ENCODE data around the gene EXOSC9. TPM values are rescaled to one million over a fixed set of nuclear protein-coding genes. Genes with fewer than 3 reads are reported as not detected.

The EXOSC9 gene
- total RNA-seq, 1 donor from 2014 or later: 38.4 TPM

GRCh38 chr4:121801715-121802075 is 572 bp downstream of the EXOSC9 start:
- Mint-ChIP-seq H3K27ac (peak overlapping the region; percentile 94), H3K36me3 (peaks cover 12% of the 10 kb centered on the region), H3K27me3 (peaks cover 4% of the 10 kb centered on the region), H3K4me3 (peak overlapping the region; percentile 91), H3K9me3 (no peaks in the 10 kb centered on the region), H3K4me1 (ENCODE audit: unreplicated experiment) (peaks cover 21% of the 10 kb centered on the region)
- TF ChIP-seq, protein P1, sequence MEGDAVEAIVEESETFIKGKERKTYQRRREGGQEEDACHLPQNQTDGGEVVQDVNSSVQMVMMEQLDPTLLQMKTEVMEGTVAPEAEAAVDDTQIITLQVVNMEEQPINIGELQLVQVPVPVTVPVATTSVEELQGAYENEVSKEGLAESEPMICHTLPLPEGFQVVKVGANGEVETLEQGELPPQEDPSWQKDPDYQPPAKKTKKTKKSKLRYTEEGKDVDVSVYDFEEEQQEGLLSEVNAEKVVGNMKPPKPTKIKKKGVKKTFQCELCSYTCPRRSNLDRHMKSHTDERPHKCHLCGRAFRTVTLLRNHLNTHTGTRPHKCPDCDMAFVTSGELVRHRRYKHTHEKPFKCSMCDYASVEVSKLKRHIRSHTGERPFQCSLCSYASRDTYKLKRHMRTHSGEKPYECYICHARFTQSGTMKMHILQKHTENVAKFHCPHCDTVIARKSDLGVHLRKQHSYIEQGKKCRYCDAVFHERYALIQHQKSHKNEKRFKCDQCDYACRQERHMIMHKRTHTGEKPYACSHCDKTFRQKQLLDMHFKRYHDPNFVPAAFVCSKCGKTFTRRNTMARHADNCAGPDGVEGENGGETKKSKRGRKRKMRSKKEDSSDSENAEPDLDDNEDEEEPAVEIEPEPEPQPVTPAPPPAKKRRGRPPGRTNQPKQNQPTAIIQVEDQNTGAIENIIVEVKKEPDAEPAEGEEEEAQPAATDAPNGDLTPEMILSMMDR (conservative IDR thresholded peaks at IDR 0.05): no peak
- DNase-seq (ENCODE audit: extremely low spot score, unreplicated experiment): no peak

DNA sequence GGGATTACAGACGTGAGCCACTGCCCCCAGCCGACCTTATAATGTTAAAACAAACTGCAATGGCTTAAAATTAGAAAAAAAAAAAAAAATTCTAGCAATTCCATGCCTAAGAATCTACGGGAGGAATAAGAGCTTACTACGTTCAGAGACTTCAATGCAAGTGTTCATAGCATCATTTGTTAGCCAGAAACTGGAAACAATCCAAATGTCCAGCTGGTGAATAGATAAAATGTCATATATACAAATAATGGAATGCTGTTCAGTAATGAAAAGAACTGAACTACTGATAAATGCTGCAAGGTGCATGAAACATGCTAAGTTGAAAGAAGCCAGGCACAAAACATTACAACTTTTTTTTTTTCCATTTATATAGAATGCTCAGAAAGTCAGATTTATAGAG is 5.3 kb downstream of the EXOSC9 start:
- peaks cover 13% of the 10 kb centered on the region for H3K4me1 Mint-ChIP-seq (ENCODE audit: unreplicated experiment)
- H3K36me3 Mint-ChIP-seq: peaks cover 18% of the 10 kb centered on the region

GRCh38 chr4:121811122-121811521 is 10.0 kb downstream of the EXOSC9 start:
- TF ChIP-seq, protein P1 (conservative IDR thresholded peaks at IDR 0.05): no peak
- H3K9me3 Mint-ChIP-seq: no peaks in the 10 kb centered on the region
- H3K27me3 Mint-ChIP-seq: no peaks in the 10 kb centered on the region
- DNase-seq (ENCODE audit: extremely low spot score, unreplicated experiment): no peak
- peaks cover 15% of the 10 kb centered on the region for H3K36me3 Mint-ChIP-seq
- H3K27ac Mint-ChIP-seq: no peak overlapping the region
- no peak overlapping the region for H3K4me3 Mint-ChIP-seq
- no peaks in the 10 kb centered on the region for H3K4me1 Mint-ChIP-seq (ENCODE audit: unreplicated experiment)

More for the DNA sequence above, 5.3 kb downstream of the EXOSC9 start:
- Mint-ChIP-seq H3K27ac (no peak overlapping the region), H3K4me3 (no peak overlapping the region), H3K27me3 (no peaks in the 10 kb centered on the region), H3K9me3 (no peaks in the 10 kb centered on the region)
- TF ChIP-seq, protein P1 (conservative IDR thresholded peaks at IDR 0.05): no peak
- DNase-seq (ENCODE audit: extremely low spot score, unreplicated experiment): no peak

DNA sequence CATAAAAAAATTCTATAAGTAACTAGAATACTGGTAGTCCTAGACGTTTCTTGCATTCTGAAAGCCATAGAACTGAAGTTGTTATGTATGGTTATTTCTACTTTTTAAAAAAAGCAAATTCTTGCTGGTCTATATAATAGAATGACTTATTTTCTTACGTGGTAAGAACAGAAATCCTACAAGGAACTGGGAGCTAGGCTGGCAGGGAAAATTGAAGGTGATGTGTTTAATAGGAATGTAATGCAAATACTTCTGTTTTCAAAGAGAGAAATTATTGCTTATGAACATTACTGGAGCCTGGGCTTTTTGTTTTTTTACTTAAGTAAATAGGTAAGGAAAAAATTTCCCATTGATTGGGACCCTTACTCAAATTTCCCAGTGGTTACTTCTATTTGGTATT is 13.6 kb downstream of the EXOSC9 start:
- no peak for DNase-seq (ENCODE audit: extremely low spot score, unreplicated experiment)
- TF ChIP-seq, protein P1 (conservative IDR thresholded peaks at IDR 0.05): no peak
- H3K9me3 Mint-ChIP-seq: no peaks in the 10 kb centered on the region
- H3K36me3 Mint-ChIP-seq: peaks cover 15% of the 10 kb centered on the region
- no peak overlapping the region for H3K27ac Mint-ChIP-seq
- H3K4me3 Mint-ChIP-seq: no peak overlapping the region
- H3K27me3 Mint-ChIP-seq: no peaks in the 10 kb centered on the region
- H3K4me1 Mint-ChIP-seq (ENCODE audit: unreplicated experiment): no peaks in the 10 kb centered on the region

DNA sequence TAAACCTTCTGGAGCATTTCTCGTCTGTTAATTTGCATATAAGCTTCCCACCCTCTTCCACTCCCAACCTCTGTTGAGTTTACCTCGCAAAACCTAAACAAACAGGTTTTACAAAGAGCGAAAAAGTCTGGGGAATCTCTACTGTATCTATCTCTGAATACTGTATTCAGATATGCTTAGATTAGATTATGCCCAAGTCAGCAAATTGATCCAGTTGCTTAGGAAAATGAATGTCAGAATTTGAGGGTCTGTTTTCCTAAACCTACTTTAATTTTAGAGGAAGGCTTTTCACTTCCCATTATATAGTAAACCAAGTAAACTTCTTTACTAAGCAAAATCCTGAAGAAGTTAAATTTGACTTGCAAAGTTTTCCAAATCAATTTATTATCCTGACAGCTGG is 15.9 kb downstream of the EXOSC9 start:
- no peak overlapping the region for H3K27ac Mint-ChIP-seq
- TF ChIP-seq, protein P1 (conservative IDR thresholded peaks at IDR 0.05): no peak
- no peaks in the 10 kb centered on the region for H3K4me1 Mint-ChIP-seq (ENCODE audit: unreplicated experiment)
- no peaks in the 10 kb centered on the region for H3K27me3 Mint-ChIP-seq
- H3K36me3 Mint-ChIP-seq: peaks cover 12% of the 10 kb centered on the region
- DNase-seq (ENCODE audit: extremely low spot score, unreplicated experiment): no peak
- no peak overlapping the region for H3K4me3 Mint-ChIP-seq
- no peaks in the 10 kb centered on the region for H3K9me3 Mint-ChIP-seq

DNA sequence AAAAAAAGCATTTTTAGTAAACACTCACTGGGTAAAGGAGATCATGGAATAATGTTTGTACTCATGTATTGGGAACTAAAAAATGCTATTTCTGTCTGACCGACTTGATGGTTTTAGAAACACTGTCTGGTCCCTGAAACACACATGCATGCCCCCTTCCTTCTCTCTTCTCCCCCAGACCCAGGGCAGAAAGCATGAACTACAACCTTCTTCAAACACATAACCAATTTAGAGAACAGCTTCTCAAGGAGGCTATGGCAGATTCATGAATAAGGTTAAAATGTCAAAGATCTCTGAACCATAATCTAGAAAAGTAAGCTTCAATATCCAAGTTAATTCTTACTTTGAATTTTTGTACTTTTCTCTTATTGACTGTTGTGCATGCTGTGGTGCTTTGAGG is 16.6 kb downstream of the EXOSC9 start:
- Mint-ChIP-seq H3K27ac (no peak overlapping the region), H3K9me3 (no peaks in the 10 kb centered on the region), H3K4me3 (no peak overlapping the region), H3K27me3 (no peaks in the 10 kb centered on the region), H3K4me1 (ENCODE audit: unreplicated experiment) (peaks cover 5% of the 10 kb centered on the region), H3K36me3 (peaks cover 10% of the 10 kb centered on the region)
- no peak for DNase-seq (ENCODE audit: extremely low spot score, unreplicated experiment)
- TF ChIP-seq, protein P1 (conservative IDR thresholded peaks at IDR 0.05): no peak

All from type B pancreatic cell (in vitro differentiated cells).